Measurements from ENCODE around the gene INPP5F. TPM values are rescaled to one million over a fixed set of nuclear protein-coding genes. Genes with fewer than 3 reads are reported as not detected.
"Not testable (repeated sequence)": the region's sequence is repeated elsewhere in the genome, so short reads cannot be mapped to it uniquely, and the experiment has no call there.

Gene INPP5F
- total RNA-seq, 2 donors from 2014 or later: 17.1 to 23.7 TPM

GRCh38 chr10:119762805-119763798 is 37.3 kb downstream of the INPP5F start:
- H3K27ac ChIP-seq: no peak overlapping the region
- H3K36me3 ChIP-seq: no peaks in the 10 kb centered on the region
- peaks cover 4 to 19% of the 10 kb centered on the region in 2 donors for H3K4me1 ChIP-seq (ENCODE audit: control insufficient read depth in 1 of 2, low read depth in 2 of 2)
- H3K4me3 ChIP-seq: no peak overlapping the region
- no peak for TF ChIP-seq CTCF (IDR thresholded peaks at IDR 0.05)
- DNase-seq (ENCODE audit: low spot score) (no peak), ATAC-seq (ENCODE audit: insufficient number of reproducible peaks, low FRiP score, low read depth) (no peak)
- H3K27me3 ChIP-seq (replicated peaks; ENCODE audit: insufficient read depth): no peaks in the 10 kb centered on the region
- H3K9me3 ChIP-seq: no peaks in the 10 kb centered on the region

- Histone ChIP-seq H3K4me3 (no peak overlapping the region), H3K4me1 (ENCODE audit: control insufficient read depth in 1 of 2, low read depth in 2 of 2) (peaks cover 8% of the 10 kb centered on the region in 2 donors), H3K27me3 (replicated peaks; ENCODE audit: insufficient read depth) (no peaks in the 10 kb centered on the region), H3K9me3 (no peaks in the 10 kb centered on the region), H3K27ac (peak overlapping the region in 1 of 2 donors; percentile 22), H3K36me3 (no peaks in the 10 kb centered on the region)
- no peak for DNase-seq (ENCODE audit: low spot score)
- no peak for ATAC-seq (ENCODE audit: insufficient number of reproducible peaks, low FRiP score, low read depth)
- TF ChIP-seq CTCF (IDR thresholded peaks at IDR 0.05): no peak
Observed at GRCh38 chr10:119768455-119769094, 42.7 kb downstream of the INPP5F start.

- H3K27ac ChIP-seq: no peak overlapping the region
- H3K27me3 ChIP-seq (replicated peaks; ENCODE audit: insufficient read depth): no peaks in the 10 kb centered on the region
- DNase-seq (ENCODE audit: low spot score): no peak
- H3K9me3 ChIP-seq: no peaks in the 10 kb centered on the region
- H3K4me3 ChIP-seq: no peak overlapping the region
- no peak for TF ChIP-seq CTCF (IDR thresholded peaks at IDR 0.05)
- no peaks in the 10 kb centered on the region for H3K36me3 ChIP-seq
- no peak for ATAC-seq (ENCODE audit: insufficient number of reproducible peaks, low FRiP score, low read depth)
- H3K4me1 ChIP-seq (ENCODE audit: control insufficient read depth in 1 of 2, low read depth in 2 of 2): peaks cover 8% of the 10 kb centered on the region in 2 donors
Observed at GRCh38 chr10:119769886-119770285, 44.0 kb downstream of the INPP5F start.

- H3K4me1 ChIP-seq (ENCODE audit: control insufficient read depth in 1 of 2, low read depth in 2 of 2): peaks cover 8% of the 10 kb centered on the region in 2 donors
- DNase-seq (ENCODE audit: low spot score) (no peak), ATAC-seq (ENCODE audit: insufficient number of reproducible peaks, low FRiP score, low read depth) (no peak)
- H3K27me3 ChIP-seq (replicated peaks; ENCODE audit: insufficient read depth): no peaks in the 10 kb centered on the region
- no peaks in the 10 kb centered on the region for H3K9me3 ChIP-seq
- no peaks in the 10 kb centered on the region for H3K36me3 ChIP-seq
- TF ChIP-seq CTCF (IDR thresholded peaks at IDR 0.05): no peak
- no peak overlapping the region for H3K4me3 ChIP-seq
- H3K27ac ChIP-seq: no peak overlapping the region
Observed at GRCh38 chr10:119770928-119771327, 45.1 kb downstream of the INPP5F start.

GRCh38 chr10:119772334-119772733 is 46.5 kb downstream of the INPP5F start:
- no peak for TF ChIP-seq CTCF (IDR thresholded peaks at IDR 0.05)
- Histone ChIP-seq H3K4me3 (no peak overlapping the region), H3K9me3 (no peaks in the 10 kb centered on the region), H3K27me3 (replicated peaks; ENCODE audit: insufficient read depth) (no peaks in the 10 kb centered on the region), H3K27ac (no peak overlapping the region), H3K4me1 (ENCODE audit: control insufficient read depth in 1 of 2, low read depth in 2 of 2) (peaks cover 8% of the 10 kb centered on the region in 2 donors), H3K36me3 (no peaks in the 10 kb centered on the region)
- DNase-seq (ENCODE audit: low spot score) (no peak), ATAC-seq (ENCODE audit: insufficient number of reproducible peaks, low FRiP score, low read depth) (no peak)

- H3K27me3 ChIP-seq (replicated peaks; ENCODE audit: insufficient read depth); H3K27ac ChIP-seq; H3K9me3 ChIP-seq; H3K4me3 ChIP-seq; H3K36me3 ChIP-seq; ATAC-seq (ENCODE audit: insufficient number of reproducible peaks, low FRiP score, low read depth); H3K4me1 ChIP-seq (ENCODE audit: control insufficient read depth in 1 of 2, low read depth in 2 of 2); DNase-seq (ENCODE audit: low spot score): not testable (repeated sequence)
Observed at GRCh38 chr10:119773041-119773440, 47.2 kb downstream of the INPP5F start.

All from thoracic aorta (tissue), 2 donors.